Measurements from ENCODE around the gene GPR143.
"Not testable (repeated sequence)": the region's sequence is repeated elsewhere in the genome, so short reads cannot be mapped to it uniquely, and the experiment has no call there.

DNA sequence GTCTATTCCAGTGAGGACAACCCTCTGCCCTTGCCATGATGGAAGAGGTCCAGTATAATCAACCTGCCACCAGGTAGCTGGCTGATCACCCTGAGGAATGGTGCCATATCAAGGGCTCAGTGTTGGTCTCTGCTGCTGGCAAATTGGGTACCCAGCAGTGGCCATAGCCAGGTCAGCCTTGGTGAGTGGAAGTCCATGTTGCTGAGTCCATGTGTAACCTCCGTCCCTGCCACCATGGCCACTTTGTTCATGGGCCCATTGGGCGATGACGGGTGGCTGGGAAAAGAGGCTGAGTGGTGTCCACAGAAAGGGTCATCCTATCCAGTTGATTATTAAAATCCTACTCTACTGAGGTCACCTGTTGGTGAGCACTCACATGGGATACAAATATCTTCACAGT lies 45.4 kb upstream of the GPR143 start:
- TF ChIP-seq ZNF274 (IDR thresholded peaks at IDR 0.05; ENCODE audit: low read depth, low read length); YY1 (IDR thresholded peaks at IDR 0.05; ENCODE audit: insufficient read depth, insufficient read length): not testable (repeated sequence)
